Loucy (cell line): ENCODE results near the gene INTS12.

Source experiments
- CTCF ChIP-seq: fragments of 200-600 bp; sonication (generic); conservative IDR thresholded peaks from 2 replicates; pipeline ENCODE4 v1.5.1; 2014; ENCODE audit warnings: mild to moderate bottlenecking, antibody characterized with exemption, low read length
- EZH2phosphoT487 ChIP-seq: fragments of 200-600 bp; IDR thresholded peaks from 2 replicates; pipeline ENCODE4 v1.6.1; 2018; ENCODE audit warnings: antibody characterized with exemption, mild to moderate bottlenecking, moderate library complexity, borderline replicate concordance

- TF ChIP-seq CTCF (no peak), EZH2phosphoT487 (no peak)
Observed at GRCh38 chr4:105661028-105661427, 47.5 kb downstream of the INTS12 start.
